ENCODE results near the gene UBTF.

The UBTF gene

GRCh38 chr17:44219616-44220212, at the start of gene UBTF:
TSS of gene UBTF (minus strand) at chr17:44219675. CDS start at chr17:44218229, 1,446 bp downstream.
- peak; percentile 35 for ATAC-seq
- Mint-ChIP-seq H3K4me3 (peak within 1 kb of the TSS; percentile 96), H3K27ac (peak within 1 kb of the TSS; percentile 96), H3K36me3 (peaks cover 63% of the 10 kb centered on the region), H3K4me1 (peaks cover 50% of the 10 kb centered on the region), H3K9me3 (no peaks in the 10 kb centered on the region)
- peak in 1 of 2 donors; percentile 80 for DNase-seq (ENCODE audit: low spot score in 2 of 2)

GRCh38 chr17:44268709-44269534, 49.4 kb upstream of the UBTF start:
- H3K4me1 Mint-ChIP-seq, result no peaks in the 10 kb centered on the region
- no peaks in the 10 kb centered on the region for H3K36me3 Mint-ChIP-seq
- no peaks in the 10 kb centered on the region for H3K9me3 Mint-ChIP-seq
- H3K27ac Mint-ChIP-seq, result no peak overlapping the region
- H3K4me3 Mint-ChIP-seq, result no peak overlapping the region
- ATAC-seq (no peak), DNase-seq (ENCODE audit: low spot score in 2 of 2) (no peak)

GRCh38 chr17:44267818-44268490, 48.5 kb upstream of the UBTF start, which contains the start of gene SLC4A1:
TSS of gene SLC4A1 (minus strand) at chr17:44268135. CDS start at chr17:44262866, 5,269 bp downstream.
- no peak for ATAC-seq

GRCh38 chr17:44267165-44267455, 47.6 kb upstream of the UBTF start:
- H3K27ac Mint-ChIP-seq, result no peak overlapping the region
- no peak for DNase-seq (ENCODE audit: low spot score in 2 of 2)
- ATAC-seq, result no peak
- H3K4me3 Mint-ChIP-seq, result no peak overlapping the region
- no peaks in the 10 kb centered on the region for H3K4me1 Mint-ChIP-seq
- no peaks in the 10 kb centered on the region for H3K9me3 Mint-ChIP-seq
- no peaks in the 10 kb centered on the region for H3K36me3 Mint-ChIP-seq

More at GRCh38 chr17:44267818-44268490, 48.5 kb upstream of the UBTF start, which contains the start of gene SLC4A1:
- no peak for DNase-seq (ENCODE audit: low spot score in 2 of 2)
- Mint-ChIP-seq H3K4me1 (no peaks in the 10 kb centered on the region), H3K4me3 (no peak within 1 kb of the TSS), H3K9me3 (no peaks in the 10 kb centered on the region), H3K36me3 (no peaks in the 10 kb centered on the region), H3K27ac (no peak within 1 kb of the TSS)

GRCh38 chr17:44266402-44267164, 47.1 kb upstream of the UBTF start:
- ATAC-seq, result no peak
- Mint-ChIP-seq H3K36me3 (no peaks in the 10 kb centered on the region), H3K27ac (peak overlapping the region; percentile 83), H3K4me1 (no peaks in the 10 kb centered on the region), H3K4me3 (no peak overlapping the region), H3K9me3 (no peaks in the 10 kb centered on the region)
- no peak for DNase-seq (ENCODE audit: low spot score in 2 of 2)

GRCh38 chr17:44263345-44263902, 43.9 kb upstream of the UBTF start:
- Mint-ChIP-seq H3K4me1 (no peaks in the 10 kb centered on the region), H3K4me3 (no peak overlapping the region), H3K27ac (no peak overlapping the region)

GRCh38 chr17:44262654-44263225, 43.3 kb upstream of the UBTF start:
- Mint-ChIP-seq H3K4me3 (no peak overlapping the region), H3K36me3 (no peaks in the 10 kb centered on the region), H3K4me1 (no peaks in the 10 kb centered on the region), H3K27ac (no peak overlapping the region), H3K9me3 (no peaks in the 10 kb centered on the region)
- DNase-seq (ENCODE audit: low spot score in 2 of 2), result no peak
- no peak for ATAC-seq

More at GRCh38 chr17:44263345-44263902, 43.9 kb upstream of the UBTF start:
- DNase-seq (ENCODE audit: low spot score in 2 of 2), result no peak
- Mint-ChIP-seq H3K36me3 (no peaks in the 10 kb centered on the region), H3K9me3 (no peaks in the 10 kb centered on the region)
- no peak for ATAC-seq

GRCh38 chr17:44260296-44260695, 40.8 kb upstream of the UBTF start:
- DNase-seq (ENCODE audit: low spot score in 2 of 2) (no peak), ATAC-seq (no peak)
- Mint-ChIP-seq H3K36me3 (no peaks in the 10 kb centered on the region), H3K27ac (no peak overlapping the region), H3K4me3 (no peak overlapping the region), H3K9me3 (no peaks in the 10 kb centered on the region), H3K4me1 (no peaks in the 10 kb centered on the region)

- Mint-ChIP-seq H3K36me3 (no peaks in the 10 kb centered on the region), H3K9me3 (no peaks in the 10 kb centered on the region), H3K4me1 (no peaks in the 10 kb centered on the region), H3K27ac (no peak overlapping the region), H3K4me3 (no peak overlapping the region)
- ATAC-seq (peak; percentile 15), DNase-seq (ENCODE audit: low spot score in 2 of 2) (no peak)
Observed at GRCh38 chr17:44258811-44259351, 39.4 kb upstream of the UBTF start.

- DNase-seq (ENCODE audit: low spot score in 2 of 2), result no peak
- H3K36me3 Mint-ChIP-seq, result no peaks in the 10 kb centered on the region
- no peak overlapping the region for H3K27ac Mint-ChIP-seq
- no peaks in the 10 kb centered on the region for H3K9me3 Mint-ChIP-seq
- ATAC-seq, result no peak
- no peak overlapping the region for H3K4me3 Mint-ChIP-seq
- no peaks in the 10 kb centered on the region for H3K4me1 Mint-ChIP-seq
Observed at GRCh38 chr17:44257815-44258760, 38.6 kb upstream of the UBTF start.

- no peak overlapping the region for H3K27ac Mint-ChIP-seq
- no peak for ATAC-seq
- no peak for DNase-seq (ENCODE audit: low spot score in 2 of 2)
- no peaks in the 10 kb centered on the region for H3K4me1 Mint-ChIP-seq
- no peak overlapping the region for H3K4me3 Mint-ChIP-seq
- no peaks in the 10 kb centered on the region for H3K9me3 Mint-ChIP-seq
- no peaks in the 10 kb centered on the region for H3K36me3 Mint-ChIP-seq
Observed at GRCh38 chr17:44256671-44257070, 37.2 kb upstream of the UBTF start.

- H3K27ac Mint-ChIP-seq, result no peak overlapping the region
- H3K36me3 Mint-ChIP-seq, result no peaks in the 10 kb centered on the region
- no peaks in the 10 kb centered on the region for H3K9me3 Mint-ChIP-seq
- DNase-seq (ENCODE audit: low spot score in 2 of 2) (no peak), ATAC-seq (no peak)
- H3K4me3 Mint-ChIP-seq, result no peak overlapping the region
- H3K4me1 Mint-ChIP-seq, result no peaks in the 10 kb centered on the region
Observed at GRCh38 chr17:44255915-44256314, 36.4 kb upstream of the UBTF start.

GRCh38 chr17:44254361-44255095, 35.1 kb upstream of the UBTF start:
- no peaks in the 10 kb centered on the region for H3K9me3 Mint-ChIP-seq
- H3K27ac Mint-ChIP-seq, result no peak overlapping the region
- no peaks in the 10 kb centered on the region for H3K36me3 Mint-ChIP-seq
- DNase-seq (ENCODE audit: low spot score in 2 of 2) (no peak), ATAC-seq (no peak)
- H3K4me3 Mint-ChIP-seq, result no peak overlapping the region
- H3K4me1 Mint-ChIP-seq, result no peaks in the 10 kb centered on the region

Data from stimulated activated effector memory CD8-positive, alpha-beta T cell treated with anti-CD3 and anti-CD28 coated beads, Interleukin-12 subunit alpha, Interleukin-12 subunit beta, amount 100 ng/mL, for 72 hours (primary cell).